ENCODE data around the gene HDAC5. TPM values are rescaled to one million over a fixed set of nuclear protein-coding genes. Genes with fewer than 3 reads are reported as not detected.

The HDAC5 gene
- polyA plus RNA-seq, 1 of the 3 experiments (the other 2 are of a cell fraction): 19.0 TPM

- Histone ChIP-seq H4K20me1 (ENCODE audit: insufficient read depth) (peaks cover 20% of the 10 kb centered on the region; the same call in 1 of the 2 replicates), H2AFZ (ENCODE audit: low read depth) (no peak overlapping the region; the same call in 1 of the 2 replicates), H3K4me3 (ENCODE audit: low read depth in 2 of 2, low read length in 1 of 2) (peak overlapping the region; percentile 72 to 78), H3K4me1 (ENCODE audit: control insufficient read depth in 1 of 2, insufficient read depth in 2 of 2, low read depth in 1 of 2, low read length in 1 of 2) (peaks cover 4 to 26% of the 10 kb centered on the region in 2 experiments; a peak in 2 of 4 replicates), H3K27me3 (ENCODE audit: insufficient read depth) (no peaks in the 10 kb centered on the region), H3K4me2 (peak overlapping the region; percentile 97), H3K9me2 (no peaks in the 10 kb centered on the region), H3K9me3 (no peaks in the 10 kb centered on the region), H3K27ac (ENCODE audit: low read depth in 2 of 2, low read length in 1 of 2) (peak overlapping the region in 1 of 2 experiments; percentile 4; a peak in 1 of 4 replicates), H3K79me2 (ENCODE audit: insufficient read depth) (peaks cover 19% of the 10 kb centered on the region; the same call in 1 of the 2 replicates), H3K36me3 (replicated peaks in 1 of 2; ENCODE audit: control insufficient read depth in 1 of 2, insufficient read depth in 2 of 2, low read length in 1 of 2) (no peaks in the 10 kb centered on the region), H3K9ac (peak overlapping the region; percentile 88), H3F3A (replicated peaks; ENCODE audit: insufficient read depth) (peaks cover 7% of the 10 kb centered on the region)
- ChIA-PET CTCF (interaction anchor here (0.6 to 2.6 kb wide), 8 partner anchors 10 to 223 kb away, joined by 3 to 15 read pairs (median 6); partner anchors contain the start of gene GRN), POLR2A (interaction anchor here (1.0 to 2.2 kb wide), 2 partner anchors 11 to 56 kb away, joined by 7 to 8 read pairs; partner anchors contain the start of gene LSM12)
- TF ChIP-seq MEF2A (IDR thresholded peaks at IDR 0.05; ENCODE audit: borderline replicate concordance, low read depth): no peak
- TF ChIP-seq, protein P1, sequence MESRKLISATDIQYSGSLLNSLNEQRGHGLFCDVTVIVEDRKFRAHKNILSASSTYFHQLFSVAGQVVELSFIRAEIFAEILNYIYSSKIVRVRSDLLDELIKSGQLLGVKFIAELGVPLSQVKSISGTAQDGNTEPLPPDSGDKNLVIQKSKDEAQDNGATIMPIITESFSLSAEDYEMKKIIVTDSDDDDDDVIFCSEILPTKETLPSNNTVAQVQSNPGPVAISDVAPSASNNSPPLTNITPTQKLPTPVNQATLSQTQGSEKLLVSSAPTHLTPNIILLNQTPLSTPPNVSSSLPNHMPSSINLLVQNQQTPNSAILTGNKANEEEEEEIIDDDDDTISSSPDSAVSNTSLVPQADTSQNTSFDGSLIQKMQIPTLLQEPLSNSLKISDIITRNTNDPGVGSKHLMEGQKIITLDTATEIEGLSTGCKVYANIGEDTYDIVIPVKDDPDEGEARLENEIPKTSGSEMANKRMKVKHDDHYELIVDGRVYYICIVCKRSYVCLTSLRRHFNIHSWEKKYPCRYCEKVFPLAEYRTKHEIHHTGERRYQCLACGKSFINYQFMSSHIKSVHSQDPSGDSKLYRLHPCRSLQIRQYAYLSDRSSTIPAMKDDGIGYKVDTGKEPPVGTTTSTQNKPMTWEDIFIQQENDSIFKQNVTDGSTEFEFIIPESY (IDR thresholded peaks at IDR 0.05; ENCODE audit: borderline replicate concordance, low read depth): no peak
- no peak for TF ChIP-seq FOSL2 (IDR thresholded peaks at IDR 0.05; ENCODE audit: borderline replicate concordance, low read depth)
- TF ChIP-seq EP300 (IDR thresholded peaks at IDR 0.05; ENCODE audit: borderline replicate concordance in 1 of 2, low read depth in 1 of 2, low read length in 1 of 2): no peak
- no peak for TF ChIP-seq NRF1 (IDR thresholded peaks at IDR 0.05; ENCODE audit: low read depth, low read length)
- TF ChIP-seq FOXJ3 (CRISPR knock-in tag; IDR thresholded peaks at IDR 0.05): no peak
- no peak for TF ChIP-seq FOXM1 (IDR thresholded peaks at IDR 0.05; ENCODE audit: low read depth)
- no peak for TF ChIP-seq CTCF (IDR thresholded peaks at IDR 0.05)
- DNase-seq: no peak
- WGBS (ENCODE audit: low lambda C conversion rate): 15% methylated on average over 1 of the region's 1 CpG
Measured at GRCh38 chr17:44121997-44122815, 1.2 kb downstream of the HDAC5 start.
